ENCODE results near the gene ANXA11. TPM values are rescaled to one million over a fixed set of nuclear protein-coding genes. Genes with fewer than 3 reads are reported as not detected.

Gene ANXA11
- total and polyA plus RNA-seq, 7 donors: 63.2 to 323 (median 109) TPM

GRCh38 chr10:80164596-80164995, 40.7 kb downstream of the ANXA11 start:
- Histone ChIP-seq H3K27ac (peak overlapping the region; percentile 13 to 71 (median 38)), H3K36me3 (peaks cover 0 to 76% (median 38%) of the 10 kb centered on the region in 4 donors), H3K4me1 (peaks cover 0 to 56% (median 38%) of the 10 kb centered on the region in 4 donors), H3K9me3 (no peaks in the 10 kb centered on the region), H3K27me3 (no peaks in the 10 kb centered on the region), H3K4me3 (no peak overlapping the region)
- TF ChIP-seq POLR2AphosphoS5 (IDR thresholded peaks at IDR 0.05): no peak
- no peak for TF ChIP-seq POLR2A (IDR thresholded peaks at IDR 0.05)
- TF ChIP-seq, protein P1, sequence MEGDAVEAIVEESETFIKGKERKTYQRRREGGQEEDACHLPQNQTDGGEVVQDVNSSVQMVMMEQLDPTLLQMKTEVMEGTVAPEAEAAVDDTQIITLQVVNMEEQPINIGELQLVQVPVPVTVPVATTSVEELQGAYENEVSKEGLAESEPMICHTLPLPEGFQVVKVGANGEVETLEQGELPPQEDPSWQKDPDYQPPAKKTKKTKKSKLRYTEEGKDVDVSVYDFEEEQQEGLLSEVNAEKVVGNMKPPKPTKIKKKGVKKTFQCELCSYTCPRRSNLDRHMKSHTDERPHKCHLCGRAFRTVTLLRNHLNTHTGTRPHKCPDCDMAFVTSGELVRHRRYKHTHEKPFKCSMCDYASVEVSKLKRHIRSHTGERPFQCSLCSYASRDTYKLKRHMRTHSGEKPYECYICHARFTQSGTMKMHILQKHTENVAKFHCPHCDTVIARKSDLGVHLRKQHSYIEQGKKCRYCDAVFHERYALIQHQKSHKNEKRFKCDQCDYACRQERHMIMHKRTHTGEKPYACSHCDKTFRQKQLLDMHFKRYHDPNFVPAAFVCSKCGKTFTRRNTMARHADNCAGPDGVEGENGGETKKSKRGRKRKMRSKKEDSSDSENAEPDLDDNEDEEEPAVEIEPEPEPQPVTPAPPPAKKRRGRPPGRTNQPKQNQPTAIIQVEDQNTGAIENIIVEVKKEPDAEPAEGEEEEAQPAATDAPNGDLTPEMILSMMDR (IDR thresholded peaks at IDR 0.05): no peak
- no peak for TF ChIP-seq EP300 (IDR thresholded peaks at IDR 0.05)
- intact Hi-C loops (cut with DNase I): no loop called here
- no peak for DNase-seq
- 89 to 93% methylated on average over 7 of the region's 7 CpGs for WGBS, 2 donors

GRCh38 chr10:80163741-80164341, 41.5 kb downstream of the ANXA11 start:
- no peak for DNase-seq
- Histone ChIP-seq H3K27me3 (no peaks in the 10 kb centered on the region), H3K4me3 (no peak overlapping the region), H3K27ac (peak overlapping the region; percentile 13 to 71 (median 38)), H3K9me3 (no peaks in the 10 kb centered on the region), H3K4me1 (peaks cover 0 to 56% (median 38%) of the 10 kb centered on the region in 4 donors), H3K36me3 (peaks cover 0 to 70% (median 38%) of the 10 kb centered on the region in 4 donors)
- 23 to 71% methylated on average over 8 of the region's 8 CpGs for WGBS, 2 donors
- TF ChIP-seq POLR2AphosphoS5 (IDR thresholded peaks at IDR 0.05): peak in 1 of 4 donors; percentile 17
- TF ChIP-seq, protein P1 (IDR thresholded peaks at IDR 0.05): no peak
- intact Hi-C loops (cut with DNase I): no loop called here

DNA sequence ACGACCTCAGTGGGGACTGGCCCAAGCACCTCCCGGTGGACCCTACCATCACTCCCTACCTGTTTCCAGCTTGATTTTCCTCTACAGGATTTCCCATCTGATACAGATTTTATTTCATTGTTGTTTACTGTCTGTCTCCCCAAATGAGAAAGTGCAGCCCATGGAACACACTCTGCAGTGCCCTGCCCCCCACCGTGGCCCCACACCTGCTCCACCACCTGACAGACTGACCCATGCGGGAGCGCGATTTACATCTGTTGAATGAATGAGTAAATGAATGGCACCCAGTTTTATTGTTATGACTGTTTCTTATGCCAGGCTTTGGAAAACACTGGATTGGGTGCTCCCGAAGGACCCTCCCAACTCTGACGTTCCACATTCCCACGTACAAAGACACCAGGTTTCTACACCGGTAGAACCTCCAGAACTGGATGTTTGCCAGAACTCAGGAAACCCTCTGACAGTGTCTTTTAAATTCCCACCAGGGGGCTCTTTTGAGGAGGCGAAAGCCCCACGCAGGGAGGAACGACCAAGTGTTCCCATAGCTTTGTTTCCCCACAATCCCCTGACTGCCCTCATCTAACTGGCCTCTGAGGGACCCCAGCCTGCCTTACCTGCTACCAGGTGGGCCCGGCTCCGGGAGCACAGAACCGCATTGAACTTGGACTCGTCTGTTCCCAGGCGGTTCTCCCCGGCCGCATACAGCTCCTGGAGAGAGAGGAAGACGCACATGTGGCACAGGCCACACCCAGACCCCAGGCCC, 43.8 kb downstream of the ANXA11 start:
- WGBS, 2 donors: 69 to 88% methylated on average over 21 of the region's 21 CpGs
- H3K36me3 ChIP-seq: peaks cover 5 to 74% (median 49%) of the 10 kb centered on the region in 4 donors
- no peak for TF ChIP-seq POLR2A (IDR thresholded peaks at IDR 0.05)
- no peak for TF ChIP-seq POLR2AphosphoS5 (IDR thresholded peaks at IDR 0.05)
- TF ChIP-seq, protein P1 (IDR thresholded peaks at IDR 0.05): no peak
- no peak for TF ChIP-seq EP300 (IDR thresholded peaks at IDR 0.05)
- intact Hi-C loops (cut with DNase I): no loop called here
- no peaks in the 10 kb centered on the region for H3K27me3 ChIP-seq
- no peaks in the 10 kb centered on the region for H3K9me3 ChIP-seq
- H3K27ac ChIP-seq: peak overlapping the region in 3 of 4 donors; percentile 76 to 89 (median 82)
- no peak overlapping the region for H3K4me3 ChIP-seq
- DNase-seq: no peak
- H3K4me1 ChIP-seq: peaks cover 0 to 47% (median 37%) of the 10 kb centered on the region in 4 donors

GRCh38 chr10:80160361-80161320, 44.7 kb downstream of the ANXA11 start:
- intact Hi-C loops (cut with DNase I): no loop called here
- peaks cover 0 to 53% (median 44%) of the 10 kb centered on the region in 4 donors for H3K4me1 ChIP-seq
- TF ChIP-seq POLR2AphosphoS5 (IDR thresholded peaks at IDR 0.05) (no peak), POLR2A (IDR thresholded peaks at IDR 0.05) (no peak), EP300 (IDR thresholded peaks at IDR 0.05) (no peak)
- TF ChIP-seq, protein P1 (IDR thresholded peaks at IDR 0.05): no peak
- 92 to 95% methylated on average over 17 of the region's 17 CpGs for WGBS, 2 donors
- peak overlapping the region in 3 of 4 donors; percentile 76 to 89 (median 82) for H3K27ac ChIP-seq
- no peak overlapping the region for H3K4me3 ChIP-seq
- H3K9me3 ChIP-seq: no peaks in the 10 kb centered on the region
- DNase-seq: no peak
- H3K27me3 ChIP-seq: no peaks in the 10 kb centered on the region
- peaks cover 5 to 74% (median 52%) of the 10 kb centered on the region in 4 donors for H3K36me3 ChIP-seq
